Measurements from ENCODE around the gene NTNG1.

NTNG1 gene

GRCh38 chr1:107359472-107360241 is 218.8 kb downstream of the NTNG1 start:
- Histone ChIP-seq H3K27ac (ENCODE audit: low read depth, low read length) (no peak overlapping the region), H3K4me1 (ENCODE audit: control insufficient read depth, insufficient read depth, low read length) (peaks cover 15% of the 10 kb centered on the region), H3K9ac (ENCODE audit: low read length) (no peak overlapping the region)

GRCh38 chr1:107362468-107363140 is 221.8 kb downstream of the NTNG1 start:
- Histone ChIP-seq H3K9ac (ENCODE audit: low read length) (no peak overlapping the region), H3K4me3 (ENCODE audit: low read depth, low read length) (no peak overlapping the region), H3K4me1 (ENCODE audit: control insufficient read depth, insufficient read depth, low read length) (peaks cover 15% of the 10 kb centered on the region), H3K27me3 (ENCODE audit: control insufficient read depth, insufficient read depth, low read length) (no peaks in the 10 kb centered on the region), H3K27ac (ENCODE audit: low read depth, low read length) (no peak overlapping the region), H3K36me3 (ENCODE audit: control insufficient read depth, insufficient read depth, low read length) (no peaks in the 10 kb centered on the region), H3K9me3 (ENCODE audit: control insufficient read depth, insufficient read depth, low read depth, low read length) (no peaks in the 10 kb centered on the region)

More at GRCh38 chr1:107359472-107360241, 218.8 kb downstream of the NTNG1 start:
- Histone ChIP-seq H3K27me3 (ENCODE audit: control insufficient read depth, insufficient read depth, low read length) (no peaks in the 10 kb centered on the region), H3K9me3 (ENCODE audit: control insufficient read depth, insufficient read depth, low read depth, low read length) (no peaks in the 10 kb centered on the region), H3K4me3 (ENCODE audit: low read depth, low read length) (no peak overlapping the region), H3K36me3 (ENCODE audit: control insufficient read depth, insufficient read depth, low read length) (no peaks in the 10 kb centered on the region)

- no peaks in the 10 kb centered on the region for H3K27me3 ChIP-seq (ENCODE audit: control insufficient read depth, insufficient read depth, low read length)
- H3K27ac ChIP-seq (ENCODE audit: low read depth, low read length), result no peak overlapping the region
- H3K36me3 ChIP-seq (ENCODE audit: control insufficient read depth, insufficient read depth, low read length), result no peaks in the 10 kb centered on the region
- no peaks in the 10 kb centered on the region for H3K9me3 ChIP-seq (ENCODE audit: control insufficient read depth, insufficient read depth, low read depth, low read length)
- no peak overlapping the region for H3K9ac ChIP-seq (ENCODE audit: low read length)
- peaks cover 15% of the 10 kb centered on the region for H3K4me1 ChIP-seq (ENCODE audit: control insufficient read depth, insufficient read depth, low read length)
- H3K4me3 ChIP-seq (ENCODE audit: low read depth, low read length), result no peak overlapping the region
These were observed 222.3 kb downstream of the NTNG1 start for GRCh38 chr1:107363154-107363553.

GRCh38 chr1:107365527-107366240 is 224.8 kb downstream of the NTNG1 start:
- Histone ChIP-seq H3K4me3 (ENCODE audit: low read depth, low read length) (no peak overlapping the region), H3K27me3 (ENCODE audit: control insufficient read depth, insufficient read depth, low read length) (no peaks in the 10 kb centered on the region), H3K4me1 (ENCODE audit: control insufficient read depth, insufficient read depth, low read length) (no peaks in the 10 kb centered on the region), H3K9me3 (ENCODE audit: control insufficient read depth, insufficient read depth, low read depth, low read length) (no peaks in the 10 kb centered on the region), H3K27ac (ENCODE audit: low read depth, low read length) (no peak overlapping the region), H3K36me3 (ENCODE audit: control insufficient read depth, insufficient read depth, low read length) (no peaks in the 10 kb centered on the region), H3K9ac (ENCODE audit: low read length) (no peak overlapping the region)

GRCh38 chr1:107378426-107378825 is 237.6 kb downstream of the NTNG1 start:
- H3K9ac ChIP-seq (ENCODE audit: low read length), result no peak overlapping the region
- H3K4me3 ChIP-seq (ENCODE audit: low read depth, low read length), result no peak overlapping the region
- peaks cover 7% of the 10 kb centered on the region; the same call in 1 of the 2 replicates for H3K4me1 ChIP-seq (ENCODE audit: control insufficient read depth, insufficient read depth, low read length)
- no peak overlapping the region for H3K27ac ChIP-seq (ENCODE audit: low read depth, low read length)
- H3K9me3 ChIP-seq (ENCODE audit: control insufficient read depth, insufficient read depth, low read depth, low read length), result no peaks in the 10 kb centered on the region
- H3K36me3 ChIP-seq (ENCODE audit: control insufficient read depth, insufficient read depth, low read length), result no peaks in the 10 kb centered on the region
- no peaks in the 10 kb centered on the region for H3K27me3 ChIP-seq (ENCODE audit: control insufficient read depth, insufficient read depth, low read length)

GRCh38 chr1:107378866-107379265 is 238.0 kb downstream of the NTNG1 start:
- H3K27me3 ChIP-seq (ENCODE audit: control insufficient read depth, insufficient read depth, low read length), result no peaks in the 10 kb centered on the region
- no peak overlapping the region for H3K27ac ChIP-seq (ENCODE audit: low read depth, low read length)
- no peak overlapping the region for H3K4me3 ChIP-seq (ENCODE audit: low read depth, low read length)
- H3K9ac ChIP-seq (ENCODE audit: low read length), result no peak overlapping the region
- peaks cover 7% of the 10 kb centered on the region; the same call in 1 of the 2 replicates for H3K4me1 ChIP-seq (ENCODE audit: control insufficient read depth, insufficient read depth, low read length)
- no peaks in the 10 kb centered on the region for H3K9me3 ChIP-seq (ENCODE audit: control insufficient read depth, insufficient read depth, low read depth, low read length)
- no peaks in the 10 kb centered on the region for H3K36me3 ChIP-seq (ENCODE audit: control insufficient read depth, insufficient read depth, low read length)

- Histone ChIP-seq H3K9me3 (ENCODE audit: control insufficient read depth, insufficient read depth, low read depth, low read length) (no peaks in the 10 kb centered on the region), H3K4me3 (ENCODE audit: low read depth, low read length) (no peak overlapping the region), H3K9ac (ENCODE audit: low read length) (no peak overlapping the region), H3K27ac (ENCODE audit: low read depth, low read length) (no peak overlapping the region), H3K27me3 (ENCODE audit: control insufficient read depth, insufficient read depth, low read length) (no peaks in the 10 kb centered on the region), H3K4me1 (ENCODE audit: control insufficient read depth, insufficient read depth, low read length) (peaks cover 7% of the 10 kb centered on the region; the same call in 1 of the 2 replicates), H3K36me3 (ENCODE audit: control insufficient read depth, insufficient read depth, low read length) (no peaks in the 10 kb centered on the region)
These were observed 239.0 kb downstream of the NTNG1 start for GRCh38 chr1:107379826-107380225.

GRCh38 chr1:107389410-107390396 is 248.9 kb downstream of the NTNG1 start:
- H3K4me3 ChIP-seq (ENCODE audit: low read depth, low read length), result no peak overlapping the region
- H3K27ac ChIP-seq (ENCODE audit: low read depth, low read length), result no peak overlapping the region
- no peaks in the 10 kb centered on the region for H3K36me3 ChIP-seq (ENCODE audit: control insufficient read depth, insufficient read depth, low read length)
- H3K4me1 ChIP-seq (ENCODE audit: control insufficient read depth, insufficient read depth, low read length), result no peaks in the 10 kb centered on the region
- H3K9ac ChIP-seq (ENCODE audit: low read length), result no peak overlapping the region
- no peaks in the 10 kb centered on the region for H3K27me3 ChIP-seq (ENCODE audit: control insufficient read depth, insufficient read depth, low read length)
- H3K9me3 ChIP-seq (ENCODE audit: control insufficient read depth, insufficient read depth, low read depth, low read length), result no peaks in the 10 kb centered on the region

- no peaks in the 10 kb centered on the region for H3K4me1 ChIP-seq (ENCODE audit: control insufficient read depth, insufficient read depth, low read length)
- no peaks in the 10 kb centered on the region for H3K36me3 ChIP-seq (ENCODE audit: control insufficient read depth, insufficient read depth, low read length)
- H3K9ac ChIP-seq (ENCODE audit: low read length), result no peak overlapping the region
- no peak overlapping the region for H3K27ac ChIP-seq (ENCODE audit: low read depth, low read length)
- no peaks in the 10 kb centered on the region for H3K27me3 ChIP-seq (ENCODE audit: control insufficient read depth, insufficient read depth, low read length)
- H3K4me3 ChIP-seq (ENCODE audit: low read depth, low read length), result no peak overlapping the region
- H3K9me3 ChIP-seq (ENCODE audit: control insufficient read depth, insufficient read depth, low read depth, low read length), result no peaks in the 10 kb centered on the region
These were observed 253.5 kb downstream of the NTNG1 start for GRCh38 chr1:107394301-107394700.

GRCh38 chr1:107401704-107402103 is 260.9 kb downstream of the NTNG1 start:
- no peak overlapping the region for H3K27ac ChIP-seq (ENCODE audit: low read depth, low read length)
- no peaks in the 10 kb centered on the region for H3K27me3 ChIP-seq (ENCODE audit: control insufficient read depth, insufficient read depth, low read length)
- no peak overlapping the region for H3K9ac ChIP-seq (ENCODE audit: low read length)
- no peaks in the 10 kb centered on the region for H3K4me1 ChIP-seq (ENCODE audit: control insufficient read depth, insufficient read depth, low read length)
- H3K9me3 ChIP-seq (ENCODE audit: control insufficient read depth, insufficient read depth, low read depth, low read length), result no peaks in the 10 kb centered on the region
- no peaks in the 10 kb centered on the region for H3K36me3 ChIP-seq (ENCODE audit: control insufficient read depth, insufficient read depth, low read length)
- H3K4me3 ChIP-seq (ENCODE audit: low read depth, low read length), result no peak overlapping the region
